Gastrocnemius medialis (tissue), 4 donors: Measurements from ENCODE around the gene NTNG2. TPM values are rescaled to one million over a fixed set of nuclear protein-coding genes. Genes with fewer than 3 reads are reported as not detected.

Experiments used
- ATAC-seq, 2 donors: fragments of 150-250 bp; one replicate each; pipeline ENCODE4 v1.9.1; 2016
- DNase-seq, 2 donors: peaks; one replicate each; pipeline ENCODE4 v3.0.0-alpha.2; 2019
- H3K27ac ChIP-seq, 4 donors: fragments of 200-600 bp; sonication (generic); 1 replicate in 1 of 4; 2 replicates in 3 of 4; pipeline ENCODE4 v1.5.1; 2016 to 2018; ENCODE audit warnings: mild to moderate bottlenecking in 2 of 4, moderate library complexity in 1 of 4
- H3K27me3 ChIP-seq, 3 donors: fragments of 200-600 bp; sonication (generic) in 2 of 3; 1 replicate in 1 of 3; 2 replicates in 2 of 3; pipeline versions ENCODE4 v1.5.1 to v1.6.0; 2016 to 2019; ENCODE audit warnings: mild to moderate bottlenecking in 1 of 3, moderate library complexity in 1 of 3
- H3K36me3 ChIP-seq, 2 donors: fragments of 200-600 bp; sonication (generic) in 1 of 2; one replicate each; pipeline ENCODE4 v1.5.1; 2017 to 2018
- H3K4me1 ChIP-seq, 2 donors: fragments of 200-600 bp; sonication (generic) in 1 of 2; one replicate each; pipeline ENCODE4 v1.5.1; 2016 to 2017; ENCODE audit warnings: mild to moderate bottlenecking in 2 of 2
- H3K4me3 ChIP-seq, 4 donors: fragments of 200-600 bp; sonication (generic) in 3 of 4; 1 replicate in 1 of 4; 2 replicates in 3 of 4; pipeline ENCODE4 v1.5.1; 2016 to 2019; ENCODE audit warnings: mild to moderate bottlenecking in 2 of 4
- H3K9me3 ChIP-seq, 3 donors: fragments of 200-600 bp; sonication (generic) in 2 of 3; 1 replicate in 1 of 3; 2 replicates in 2 of 3; pipeline ENCODE4 v1.5.1; 2016 to 2019
- CTCF ChIP-seq, 5 experiments: fragments of 450-650 bp in 3 of 5; fragments of 200-600 bp in 2 of 5; sonication (generic) in 2 of 5; IDR thresholded peaks in 4 of 5; conservative IDR thresholded peaks in 1 of 5; 1 replicate in 4 of 5; 2 replicates in 1 of 5; pipeline ENCODE4 v1.5.1; 2016 to 2019; ENCODE audit warnings: antibody characterized with exemption in 5 of 5, mild to moderate bottlenecking in 3 of 5, moderate library complexity in 3 of 5
- POLR2A ChIP-seq, 2 donors: fragments of 450-650 bp; IDR thresholded peaks; one replicate each; pipeline ENCODE4 v1.6.1; 2017; ENCODE audit warnings: antibody characterized with exemption in 2 of 2, mild to moderate bottlenecking in 2 of 2, moderate library complexity in 2 of 2
- in situ Hi-C, 4 donors: fragments of 200-750 bp; cut with MboI; loops; one replicate each; pipeline versions ENCODE4 v1.15.0 to v1.8.0; 2017; ENCODE audit warnings: low sequenced_read_pairs in 4 of 4
- intact Hi-C: fragments of 100-400 bp; cut with DNase I; formaldehyde crosslinking; loops from one replicate; pipeline ENCODE4 v1.15.1; 2023; ENCODE audit warnings: low total_unique reads
- total RNA-seq, 4 donors: library from RNA; depleted of rRNA; stranded (reverse); fragments of >200 nt; gene quantifications; one replicate each; pipeline versions ENCODE4 v1.1.0 to v1.2.3, GENCODE V29; 2016

NTNG2 gene
- total RNA-seq, 4 donors from 2014 or later = 0.15 to 0.61 (median 0.19) TPM

DNA sequence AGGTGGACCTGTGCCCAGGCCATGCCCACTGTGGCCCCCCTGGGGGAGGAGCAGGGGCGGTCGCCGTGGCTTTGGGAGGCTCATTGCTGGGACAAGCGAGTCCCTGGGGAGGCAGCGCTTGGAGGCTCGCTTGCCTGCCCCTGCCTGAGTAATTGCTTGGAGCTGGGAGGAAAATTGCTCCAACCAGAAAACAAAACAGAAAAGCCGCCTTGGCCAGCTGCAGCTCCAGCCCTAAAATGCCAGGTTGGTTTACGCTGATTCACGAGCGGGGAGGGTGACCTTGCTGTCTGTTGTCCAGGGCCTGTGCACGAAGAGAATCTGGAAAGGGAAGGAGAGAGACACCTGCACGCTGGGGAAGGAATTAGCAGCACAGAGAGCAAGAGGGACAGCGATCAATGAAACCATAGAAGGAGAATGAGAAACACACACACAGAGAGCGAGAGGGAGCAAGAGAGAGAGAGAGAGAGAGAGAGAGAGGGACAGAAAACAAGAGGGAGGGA lies 25.3 kb downstream of the NTNG2 start:
- ATAC-seq (no peak), DNase-seq (no peak)
- in situ Hi-C loops = no loop called here
- intact Hi-C loops = no loop called here
- no peak overlapping the region for H3K27ac ChIP-seq
- no peaks in the 10 kb centered on the region for H3K4me1 ChIP-seq
- H3K4me3 ChIP-seq = no peak overlapping the region
- TF ChIP-seq POLR2A (IDR thresholded peaks at IDR 0.05) (no peak), CTCF (IDR thresholded peaks at IDR 0.05 in 4 of 5, conservative IDR thresholded peaks at IDR 0.05 in 1 of 5) (no peak)
- H3K36me3 ChIP-seq = no peaks in the 10 kb centered on the region
- no peaks in the 10 kb centered on the region for H3K9me3 ChIP-seq
- H3K27me3 ChIP-seq = peaks cover 8 to 20% (median 11%) of the 10 kb centered on the region in 3 donors

DNA sequence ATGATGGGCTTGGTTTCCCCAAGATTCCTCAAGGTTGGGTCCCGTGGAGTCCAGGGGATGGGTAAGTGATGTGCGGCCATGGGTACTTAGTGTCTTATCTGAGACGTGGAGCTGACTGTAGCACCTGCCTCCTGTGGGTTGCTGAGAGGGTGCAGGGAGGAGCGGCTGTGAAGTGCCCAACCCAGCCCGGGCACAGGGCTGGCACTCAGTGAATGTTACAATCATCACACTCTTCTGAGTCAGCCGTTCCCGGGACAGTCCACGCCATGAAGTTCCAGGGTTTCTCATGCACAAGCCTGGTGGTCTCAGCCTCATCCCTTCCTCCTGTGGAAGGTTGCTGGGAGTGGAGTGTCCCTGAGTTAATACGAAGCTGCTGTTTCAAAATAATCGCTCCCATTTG lies 29.1 kb downstream of the NTNG2 start:
- Histone ChIP-seq H3K27ac (no peak overlapping the region), H3K27me3 (peaks cover 8 to 11% (median 10%) of the 10 kb centered on the region in 3 donors), H3K4me3 (no peak overlapping the region), H3K36me3 (no peaks in the 10 kb centered on the region), H3K9me3 (no peaks in the 10 kb centered on the region), H3K4me1 (no peaks in the 10 kb centered on the region)
- in situ Hi-C loops = no loop called here
- DNase-seq (no peak), ATAC-seq (no peak)
- intact Hi-C loops = no loop called here
- TF ChIP-seq CTCF (IDR thresholded peaks at IDR 0.05 in 4 of 5, conservative IDR thresholded peaks at IDR 0.05 in 1 of 5) (no peak), POLR2A (IDR thresholded peaks at IDR 0.05) (no peak)

- H3K27me3 ChIP-seq = peaks cover 3 to 10% (median 6%) of the 10 kb centered on the region in 3 donors
- no peak overlapping the region for H3K27ac ChIP-seq
- H3K36me3 ChIP-seq = no peaks in the 10 kb centered on the region
- H3K9me3 ChIP-seq = no peaks in the 10 kb centered on the region
- in situ Hi-C loops (no loop called here), intact Hi-C loops (no loop called here)
- no peak overlapping the region for H3K4me3 ChIP-seq
- no peaks in the 10 kb centered on the region for H3K4me1 ChIP-seq
- no peak for TF ChIP-seq POLR2A (IDR thresholded peaks at IDR 0.05)
- no peak for TF ChIP-seq CTCF (IDR thresholded peaks at IDR 0.05 in 4 of 5, conservative IDR thresholded peaks at IDR 0.05 in 1 of 5)
- ATAC-seq (no peak), DNase-seq (no peak)
Observed at GRCh38 chr9:132192728-132193127, 30.9 kb downstream of the NTNG2 start.

DNA sequence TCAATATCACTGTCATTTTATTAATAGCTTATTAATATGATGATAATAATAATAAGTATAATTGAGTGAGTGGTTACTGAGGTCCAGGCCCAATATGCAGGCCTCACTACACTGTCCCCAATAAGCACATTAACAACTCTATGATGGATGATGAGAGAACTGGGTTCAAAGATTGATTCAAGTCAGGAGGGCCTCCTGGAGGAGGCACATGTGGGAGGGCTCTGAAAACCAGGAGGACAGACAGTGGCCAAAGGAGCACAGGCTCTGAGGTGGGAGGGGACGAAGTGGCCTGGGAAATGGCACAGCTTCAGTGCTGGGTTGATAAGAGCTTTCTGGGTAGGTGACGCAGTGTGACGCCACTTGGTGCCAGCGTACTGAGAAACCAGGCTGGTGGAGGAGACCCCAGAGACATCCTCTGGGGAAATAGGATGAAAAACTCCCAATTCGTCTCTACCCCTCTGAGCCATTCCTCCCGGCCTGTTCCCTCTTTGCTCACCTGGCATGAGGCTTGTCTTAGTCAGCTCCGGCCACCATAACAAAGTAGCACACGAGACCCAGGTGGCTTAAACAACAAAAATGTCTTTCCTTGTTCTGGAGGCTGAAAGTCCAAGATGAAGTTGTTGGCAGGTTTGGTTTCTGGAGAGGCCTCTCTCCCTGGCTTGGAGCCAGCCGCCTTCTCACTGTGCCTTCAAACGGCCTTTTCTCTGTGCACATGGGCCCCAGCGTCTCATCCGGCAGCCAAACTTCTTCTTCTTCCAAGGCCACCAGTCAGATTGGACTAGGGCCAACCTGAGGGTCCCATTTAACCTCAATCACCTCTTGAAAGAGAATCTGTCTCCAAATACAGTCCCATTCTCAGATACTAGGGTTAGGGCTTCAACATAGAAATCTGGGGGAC lies 31.6 kb downstream of the NTNG2 start:
- Histone ChIP-seq H3K4me3 (no peak overlapping the region), H3K9me3 (no peaks in the 10 kb centered on the region), H3K4me1 (no peaks in the 10 kb centered on the region), H3K27ac (no peak overlapping the region), H3K27me3 (peaks cover 0 to 3% (median 2%) of the 10 kb centered on the region in 3 donors), H3K36me3 (no peaks in the 10 kb centered on the region)
- intact Hi-C loops (no loop called here), in situ Hi-C loops (no loop called here)
- ATAC-seq (no peak), DNase-seq (no peak)
- TF ChIP-seq POLR2A (IDR thresholded peaks at IDR 0.05) (no peak), CTCF (IDR thresholded peaks at IDR 0.05 in 4 of 5, conservative IDR thresholded peaks at IDR 0.05 in 1 of 5) (no peak)
